Karpas-422 (cell line): ENCODE data around the gene B3GNT9. TPM values are rescaled to one million over a fixed set of nuclear protein-coding genes. Genes with fewer than 3 reads are reported as not detected.

ENCODE experiments used
- DNase-seq: peaks from one replicate; pipeline ENCODE4 v3.0.0-alpha.2; 2015
- H2AFZ ChIP-seq: fragments of 200-600 bp; sonication (generic); 2 replicates; pipeline ENCODE4 v1.6.1; 2014; ENCODE audit warnings: antibody characterized with exemption, low read length, mixed read lengths
- H3K27ac ChIP-seq: fragments of 200-600 bp; sonication (generic); 2 replicates; pipeline ENCODE4 v1.5.1; 2014; ENCODE audit warnings: mild to moderate bottlenecking, low read length, moderate library complexity
- H3K27me3 ChIP-seq: fragments of 200-600 bp; sonication (generic); 2 replicates; pipeline ENCODE4 v1.6.1; 2014; ENCODE audit warnings: low read length, mixed read lengths
- H3K36me3 ChIP-seq: fragments of 200-600 bp; sonication (generic); 2 replicates; pipeline ENCODE4 v1.6.1; 2014; ENCODE audit warnings: low read length, mixed read lengths; ENCODE audit not compliant: insufficient read depth
- H3K4me1 ChIP-seq: fragments of 200-600 bp; sonication (generic); 2 replicates; pipeline ENCODE4 v1.6.1; 2014; ENCODE audit warnings: mild to moderate bottlenecking, low read length, mixed read lengths
- H3K4me2 ChIP-seq: fragments of 200-600 bp; sonication (generic); 2 replicates; pipeline ENCODE4 v1.6.1; 2014; ENCODE audit warnings: low read length, low read depth, mild to moderate bottlenecking; ENCODE audit not compliant: poor library complexity, severe bottlenecking
- H3K4me3 ChIP-seq: fragments of 200-600 bp; sonication (generic); 2 replicates; pipeline ENCODE4 v1.5.1; 2014; ENCODE audit warnings: mild to moderate bottlenecking, antibody characterized with exemption, low read length, mixed read lengths
- H3K79me2 ChIP-seq: fragments of 200-600 bp; sonication (generic); 2 replicates; pipeline ENCODE4 v1.6.1; 2014; ENCODE audit warnings: mild to moderate bottlenecking, low read length, mixed read lengths
- H3K9ac ChIP-seq: fragments of 200-600 bp; sonication (generic); 2 replicates; pipeline ENCODE4 v1.6.0; 2014; ENCODE audit warnings: low read length
- H3K9me2 ChIP-seq: fragments of 200-600 bp; sonication (generic), shearing (Covaris generic); replicated peaks from 2 replicates; pipeline ENCODE4 v1.6.0; 2014; ENCODE audit warnings: mild to moderate bottlenecking, low read length, moderate library complexity; ENCODE audit not compliant: insufficient read depth
- H3K9me3 ChIP-seq: fragments of 300-700, 200-600 bp; sonication (generic); 2 replicates; pipeline ENCODE4 v1.6.1; 2014; ENCODE audit warnings: low read length, mixed read lengths
- H4K20me1 ChIP-seq: fragments of 200-600 bp; sonication (generic); 2 replicates; pipeline ENCODE4 v1.6.1; 2014; ENCODE audit warnings: mild to moderate bottlenecking, antibody characterized with exemption, low read length, low read depth; ENCODE audit not compliant: insufficient read depth
- total RNA-seq: library from RNA; depleted of rRNA; stranded (reverse); fragments of >200 nt; shearing (Covaris generic); gene quantifications from 2 replicates; pipeline ENCODE4 v1.2.3, GENCODE V29; 2014; ENCODE audit warnings: low replicate concordance

B3GNT9 gene
- total RNA-seq, 1 experiment from 2014 or later: 1.4 TPM

DNA sequence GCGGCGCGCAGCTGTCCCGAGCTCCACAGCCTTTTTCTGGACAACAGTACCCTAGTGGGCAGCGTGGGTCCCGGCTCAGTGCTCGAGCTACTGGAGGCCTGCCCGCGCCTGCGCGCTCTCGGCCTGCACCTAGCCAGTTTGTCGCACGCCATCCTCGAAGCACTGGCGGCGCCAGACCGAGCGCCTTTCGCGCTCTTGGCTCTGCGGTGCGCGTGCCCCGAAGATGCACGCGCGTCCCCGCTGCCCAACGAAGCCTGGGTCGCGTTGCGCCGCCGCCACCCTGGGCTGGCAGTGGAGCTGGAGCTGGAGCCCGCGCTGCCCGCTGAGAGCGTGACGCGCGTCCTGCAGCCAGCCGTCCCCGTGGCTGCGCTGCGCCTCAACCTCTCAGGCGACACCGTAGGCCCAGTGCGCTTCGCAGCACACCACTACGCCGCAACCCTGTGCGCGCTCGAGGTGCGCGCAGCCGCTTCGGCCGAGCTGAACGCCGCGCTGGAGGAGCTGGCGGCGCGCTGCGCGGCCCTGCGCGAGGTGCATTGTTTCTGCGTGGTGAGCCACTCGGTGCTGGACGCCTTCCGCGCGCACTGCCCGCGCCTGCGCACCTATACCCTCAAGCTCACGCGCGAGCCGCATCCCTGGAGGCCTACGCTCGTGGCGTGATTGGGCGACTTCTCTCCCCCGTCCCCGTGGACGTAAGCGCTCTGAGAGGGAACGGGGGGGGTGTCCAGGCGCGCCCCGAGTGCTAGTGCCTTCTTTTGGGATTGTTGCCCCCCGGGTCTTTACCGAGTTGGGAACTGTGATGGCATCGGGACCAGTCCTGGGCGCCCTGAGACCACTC is 12.6 kb upstream of the B3GNT9 start:
- H3K9ac ChIP-seq: no peak overlapping the region

DNA sequence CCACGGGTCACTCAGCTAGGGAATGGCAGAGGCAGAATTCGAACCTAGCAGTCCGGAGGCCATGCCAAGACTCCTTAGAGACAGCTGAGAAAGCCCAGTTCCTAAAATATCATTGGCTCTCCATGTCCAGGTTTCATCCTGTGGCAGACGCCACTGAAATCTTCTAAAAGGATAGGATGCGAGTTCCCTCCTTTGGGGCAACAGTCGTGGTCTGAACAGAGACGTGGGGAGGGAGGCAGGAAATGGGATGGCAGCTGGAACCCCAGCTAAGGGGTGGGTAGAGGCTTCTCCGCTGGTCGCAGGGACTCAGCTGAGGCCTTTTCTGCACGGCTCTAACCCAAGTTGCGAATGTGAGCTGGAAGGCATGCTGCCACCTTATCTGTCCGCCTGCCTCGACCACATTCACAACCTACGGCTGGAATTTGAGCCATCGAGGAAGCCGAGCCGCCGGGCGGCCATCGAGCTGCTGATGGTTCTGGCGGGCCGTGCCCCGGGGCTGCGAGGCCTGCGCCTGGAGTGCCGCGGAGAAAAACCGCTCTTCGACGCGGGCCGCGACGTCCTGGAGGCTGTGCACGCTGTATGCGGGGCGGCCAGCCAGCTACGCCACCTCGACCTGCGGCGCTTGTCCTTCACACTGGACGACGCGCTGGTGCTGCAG is 11.8 kb upstream of the B3GNT9 start:
- Histone ChIP-seq H3K9me3 (no peaks in the 10 kb centered on the region), H3K27ac (no peak overlapping the region), H3K4me2 (no peak overlapping the region), H3K4me3 (no peak overlapping the region), H3K27me3 (no peaks in the 10 kb centered on the region), H3K36me3 (no peaks in the 10 kb centered on the region), H2AFZ (no peak overlapping the region), H3K9me2 (no peaks in the 10 kb centered on the region), H3K9ac (no peak overlapping the region), H4K20me1 (peaks cover 18% of the 10 kb centered on the region; the same call in 1 of the 2 replicates), H3K79me2 (no peaks in the 10 kb centered on the region), H3K4me1 (peaks cover 36% of the 10 kb centered on the region)
- no peak for DNase-seq

More for the DNA sequence above, 12.6 kb upstream of the B3GNT9 start:
- Histone ChIP-seq H3K4me3 (peak overlapping the region; percentile 25; the same call in 1 of the 2 replicates), H3K4me2 (peak overlapping the region; percentile 38), H4K20me1 (peaks cover 18% of the 10 kb centered on the region; the same call in 1 of the 2 replicates), H3K36me3 (no peaks in the 10 kb centered on the region), H3K9me3 (no peaks in the 10 kb centered on the region), H3K79me2 (no peaks in the 10 kb centered on the region), H3K27ac (no peak overlapping the region), H3K9me2 (no peaks in the 10 kb centered on the region), H3K27me3 (no peaks in the 10 kb centered on the region), H3K4me1 (peaks cover 34% of the 10 kb centered on the region), H2AFZ (no peak overlapping the region)
- DNase-seq: no peak

- Histone ChIP-seq H3K9ac (no peak overlapping the region), H3K4me1 (peaks cover 36% of the 10 kb centered on the region), H3K4me3 (no peak overlapping the region), H4K20me1 (peaks cover 18% of the 10 kb centered on the region; the same call in 1 of the 2 replicates), H3K9me2 (no peaks in the 10 kb centered on the region), H3K9me3 (no peaks in the 10 kb centered on the region), H3K79me2 (no peaks in the 10 kb centered on the region), H2AFZ (no peak overlapping the region), H3K36me3 (no peaks in the 10 kb centered on the region), H3K4me2 (no peak overlapping the region), H3K27me3 (no peaks in the 10 kb centered on the region), H3K27ac (no peak overlapping the region)
- no peak for DNase-seq
These were observed 10.8 kb upstream of the B3GNT9 start for GRCh38 chr16:67161595-67162058.

DNA sequence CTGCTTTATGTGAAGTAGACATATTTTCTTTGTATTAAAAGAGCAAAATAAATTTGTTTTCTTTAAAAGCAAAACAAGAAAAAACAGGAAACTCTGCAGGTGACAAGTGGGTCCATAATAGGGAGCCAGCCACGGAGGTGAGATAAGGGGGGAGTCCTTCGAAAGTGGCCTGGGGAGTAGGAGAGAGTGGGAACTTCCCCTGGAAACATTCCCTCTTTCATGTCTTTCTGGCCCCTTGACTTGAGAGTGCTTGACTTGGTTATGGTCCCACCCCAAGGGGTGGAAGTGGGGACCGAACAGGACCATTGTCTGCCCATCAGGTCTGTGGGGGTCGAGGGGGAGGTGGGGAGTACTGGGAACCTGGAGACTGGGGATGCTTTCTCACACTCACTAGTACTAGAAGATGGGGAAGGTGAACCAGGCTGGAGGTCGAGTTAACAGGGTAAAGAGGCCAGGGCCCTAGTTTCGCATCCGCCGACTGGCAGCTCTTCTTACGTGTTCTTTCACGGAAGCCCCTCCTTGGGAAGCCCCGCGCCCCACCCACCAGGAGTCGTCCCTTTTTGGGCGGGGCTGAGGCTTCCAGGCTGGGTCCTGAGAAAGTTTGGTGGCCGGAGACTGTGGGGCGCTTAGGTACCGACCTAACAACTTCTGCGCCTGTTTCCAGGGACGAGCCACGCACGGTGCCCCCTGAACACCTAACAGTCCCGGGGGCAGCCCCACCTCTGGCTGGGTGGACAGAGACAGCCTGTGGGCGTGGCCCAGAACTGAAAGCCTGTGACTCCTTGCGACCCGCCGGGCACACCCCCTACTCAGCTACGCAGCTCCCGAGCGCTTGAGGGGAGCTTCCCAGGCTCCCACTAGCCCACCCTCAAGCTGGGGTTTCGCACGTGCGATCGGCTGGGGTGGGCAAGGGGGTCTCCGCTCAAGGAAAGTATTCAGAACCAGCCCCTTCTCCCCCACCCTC is 8.1 kb upstream of the B3GNT9 start:
- H3K4me1 ChIP-seq: peaks cover 40% of the 10 kb centered on the region
- peak; percentile 83 for DNase-seq
- no peaks in the 10 kb centered on the region for H3K27me3 ChIP-seq
- peak overlapping the region; percentile 97; the same call in 1 of the 2 replicates for H2AFZ ChIP-seq
- no peak overlapping the region for H3K27ac ChIP-seq
- H3K9me3 ChIP-seq: no peaks in the 10 kb centered on the region
- H3K36me3 ChIP-seq: no peaks in the 10 kb centered on the region
- H3K9ac ChIP-seq: peak overlapping the region; percentile 98
- no peaks in the 10 kb centered on the region for H3K9me2 ChIP-seq
- peaks cover 39% of the 10 kb centered on the region; the same call in 1 of the 2 replicates for H4K20me1 ChIP-seq
- peak overlapping the region; percentile 97 for H3K4me2 ChIP-seq
- H3K79me2 ChIP-seq: no peaks in the 10 kb centered on the region
- peak overlapping the region; percentile 97 for H3K4me3 ChIP-seq

DNA sequence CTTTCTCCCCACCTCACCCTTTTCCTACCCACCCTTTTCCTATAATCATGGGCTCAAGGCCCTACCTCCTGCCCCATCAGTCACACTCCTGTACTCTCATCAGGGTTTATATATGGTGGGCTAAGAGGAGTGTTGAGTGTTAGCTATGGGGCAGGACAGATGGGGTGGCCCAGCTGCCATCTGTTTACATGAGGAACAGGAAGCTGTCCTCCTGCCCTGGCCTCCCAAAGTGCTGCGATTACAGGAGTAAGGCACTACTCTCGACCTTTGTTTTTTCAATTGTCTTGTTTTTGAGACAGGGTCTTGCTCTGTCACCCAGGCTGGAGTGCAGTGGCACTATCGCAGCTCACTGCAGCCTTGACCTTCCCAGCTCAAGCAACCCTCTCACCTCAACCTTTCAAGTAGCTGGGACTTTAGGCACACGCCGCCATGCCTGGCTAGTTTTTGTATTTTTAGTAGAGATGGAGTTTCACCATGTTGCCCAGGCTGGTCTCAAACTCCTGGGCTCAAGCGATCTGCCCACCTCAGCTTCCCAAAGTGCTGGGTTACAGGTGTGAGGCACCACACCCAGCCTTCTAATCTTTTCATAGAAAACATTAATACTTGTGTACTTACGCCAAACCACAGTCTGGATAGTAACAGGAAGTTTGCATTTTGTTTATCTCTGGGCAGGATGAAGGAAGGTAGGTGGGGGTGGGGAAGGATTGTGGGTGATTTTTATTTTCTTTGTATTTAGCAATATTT is 7.3 kb upstream of the B3GNT9 start:
- peak overlapping the region; percentile 97 for H3K4me2 ChIP-seq
- no peaks in the 10 kb centered on the region for H3K36me3 ChIP-seq
- H3K9me2 ChIP-seq: no peaks in the 10 kb centered on the region
- no peak overlapping the region for H2AFZ ChIP-seq
- DNase-seq: no peak
- peaks cover 37% of the 10 kb centered on the region; the same call in 1 of the 2 replicates for H4K20me1 ChIP-seq
- H3K4me1 ChIP-seq: peaks cover 32% of the 10 kb centered on the region
- no peaks in the 10 kb centered on the region for H3K9me3 ChIP-seq
- no peak overlapping the region for H3K27ac ChIP-seq
- no peak overlapping the region for H3K9ac ChIP-seq
- 0 out of 2 replicates have a peak overlapping the region, but pooled peaks have one; percentile 97 for H3K4me3 ChIP-seq
- H3K79me2 ChIP-seq: no peaks in the 10 kb centered on the region
- no peaks in the 10 kb centered on the region for H3K27me3 ChIP-seq

GRCh38 chr16:67157106-67157748 is 6.4 kb upstream of the B3GNT9 start:
- Histone ChIP-seq H3K4me2 (no peak overlapping the region), H3K9ac (no peak overlapping the region), H3K27ac (no peak overlapping the region), H3K9me2 (no peaks in the 10 kb centered on the region), H4K20me1 (peaks cover 37% of the 10 kb centered on the region; the same call in 1 of the 2 replicates), H3K79me2 (no peaks in the 10 kb centered on the region), H3K9me3 (no peaks in the 10 kb centered on the region), H3K4me1 (peaks cover 32% of the 10 kb centered on the region), H3K36me3 (no peaks in the 10 kb centered on the region), H3K4me3 (no peak overlapping the region), H2AFZ (no peak overlapping the region), H3K27me3 (no peaks in the 10 kb centered on the region)
- DNase-seq: no peak
